CD4-positive, alpha-beta T cell treated with Interleukin-10 for 1 hour (primary cell): ENCODE measurements around the gene EHBP1.
"Not testable (repeated sequence)": the region's sequence is repeated elsewhere in the genome, so short reads cannot be mapped to it uniquely, and the experiment has no call there.

Experiments
- DNase-seq: peaks from one replicate; pipeline ENCODE4 v3.0.0-alpha.2; 2020

EHBP1 gene

DNA sequence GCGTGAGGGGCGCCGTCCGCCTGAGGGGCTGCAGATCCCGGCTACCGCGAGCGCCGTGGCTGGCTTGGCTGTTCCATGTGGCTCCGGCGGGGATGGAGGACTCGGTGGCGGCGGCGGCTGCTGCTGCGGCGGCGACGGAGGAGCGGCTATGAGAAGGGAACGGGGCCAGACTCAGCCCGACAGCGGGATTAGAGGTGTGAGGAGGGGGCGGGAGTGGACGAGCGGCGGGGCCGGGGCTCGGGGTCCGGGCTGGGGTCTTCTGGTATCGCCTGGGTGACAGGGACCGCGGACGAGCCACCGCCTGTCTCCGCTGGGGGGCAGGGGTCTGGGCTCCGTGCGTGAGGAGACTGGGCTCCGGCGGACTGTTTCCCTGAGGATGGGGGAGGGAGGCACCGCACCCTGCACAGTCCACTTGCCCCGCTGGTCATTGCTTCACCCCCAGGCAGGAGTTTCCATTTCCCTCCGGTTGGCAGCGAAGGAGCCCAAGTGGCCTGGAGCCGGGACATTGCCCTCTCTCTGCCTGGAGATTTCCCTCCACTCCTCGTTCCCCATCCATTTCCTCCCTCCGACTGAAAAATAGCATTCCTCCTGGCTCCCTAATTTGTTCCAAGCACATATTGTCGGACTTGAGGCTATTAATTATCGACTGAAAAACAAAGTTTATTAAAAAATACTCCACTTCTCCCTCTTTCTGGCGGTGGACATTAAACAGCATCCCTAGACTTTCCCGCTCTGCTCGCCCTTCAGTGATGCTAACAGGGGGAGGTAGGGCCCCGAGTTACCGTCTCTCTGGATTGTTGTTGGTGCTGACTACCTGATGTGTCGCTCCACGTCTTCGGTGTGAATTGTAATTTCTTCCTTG is 577 bp downstream of the EHBP1 start:
- DNase-seq, result no peak

DNA sequence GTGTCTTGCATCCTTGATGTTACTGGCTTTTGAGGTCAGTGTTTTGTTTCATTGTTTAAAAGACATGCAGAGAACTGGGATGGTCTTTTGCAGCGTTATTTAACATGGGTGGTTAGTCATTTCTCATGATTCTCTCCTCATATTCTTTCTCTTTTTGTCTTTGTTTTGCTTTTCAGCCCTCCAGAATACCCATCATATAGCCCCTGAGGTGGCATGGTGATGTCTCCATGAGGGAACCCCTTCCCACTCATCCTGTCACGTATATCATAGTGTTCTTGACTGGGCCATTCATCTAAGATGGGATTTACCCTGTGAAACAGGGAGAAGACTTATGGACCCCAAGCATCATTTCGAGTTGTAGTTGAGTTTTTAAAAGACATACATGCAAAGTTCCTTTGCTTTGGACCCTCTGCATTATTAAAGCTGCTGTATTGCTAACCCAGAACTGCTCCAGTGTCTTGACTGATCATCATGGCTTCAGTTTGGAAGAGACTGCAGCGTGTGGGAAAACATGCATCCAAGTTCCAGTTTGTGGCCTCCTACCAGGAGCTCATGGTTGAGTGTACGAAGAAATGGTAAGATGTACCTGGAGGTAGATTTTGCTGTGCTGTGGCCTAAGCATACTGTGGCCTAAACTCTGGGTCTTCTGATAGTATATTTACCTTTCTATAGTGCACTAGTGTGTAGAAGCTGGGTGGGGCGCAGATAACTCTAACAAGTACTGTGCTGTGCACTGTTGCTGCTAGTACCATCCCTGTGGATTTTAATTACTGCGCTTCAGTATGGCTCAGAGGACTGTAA is 1.4 kb downstream of the EHBP1 start:
- DNase-seq, result no peak

- DNase-seq, result no peak
Observed at GRCh38 chr2:62708751-62709150, 3.2 kb downstream of the EHBP1 start.

DNA sequence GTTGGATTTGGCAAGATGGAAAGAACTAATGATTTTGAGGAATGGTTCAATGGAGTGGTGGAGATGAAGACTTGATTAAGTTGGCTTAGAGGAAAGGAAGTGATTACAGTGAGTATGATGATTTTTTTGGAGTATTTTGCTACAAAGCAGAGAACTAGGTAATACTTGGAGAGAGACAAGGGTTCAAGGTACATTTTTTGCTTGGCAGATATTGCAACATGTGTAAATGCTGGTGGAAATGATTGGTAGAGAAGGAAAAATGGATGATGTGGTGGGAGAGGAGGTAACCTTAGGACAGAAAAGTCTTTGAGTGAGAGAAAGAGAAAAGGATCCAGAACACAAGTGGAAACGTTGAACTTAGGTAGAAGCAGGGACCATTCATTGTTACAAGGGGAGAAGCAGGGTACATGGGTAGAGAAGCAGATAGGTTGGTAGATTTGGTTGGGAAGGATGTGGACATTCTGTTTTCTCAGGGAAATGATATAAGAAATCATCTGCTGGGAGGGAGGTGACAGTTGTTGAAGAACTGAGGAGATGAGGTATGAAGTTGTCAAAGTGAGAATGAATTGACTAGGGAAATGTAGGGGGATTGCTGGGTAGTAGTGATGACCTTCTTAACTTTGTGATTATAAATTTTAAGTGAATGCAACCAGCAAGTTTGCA is 6.5 kb downstream of the EHBP1 start:
- DNase-seq, result no peak

- not testable (repeated sequence) for DNase-seq
Observed at GRCh38 chr2:62713196-62713595, 7.7 kb downstream of the EHBP1 start.

DNA sequence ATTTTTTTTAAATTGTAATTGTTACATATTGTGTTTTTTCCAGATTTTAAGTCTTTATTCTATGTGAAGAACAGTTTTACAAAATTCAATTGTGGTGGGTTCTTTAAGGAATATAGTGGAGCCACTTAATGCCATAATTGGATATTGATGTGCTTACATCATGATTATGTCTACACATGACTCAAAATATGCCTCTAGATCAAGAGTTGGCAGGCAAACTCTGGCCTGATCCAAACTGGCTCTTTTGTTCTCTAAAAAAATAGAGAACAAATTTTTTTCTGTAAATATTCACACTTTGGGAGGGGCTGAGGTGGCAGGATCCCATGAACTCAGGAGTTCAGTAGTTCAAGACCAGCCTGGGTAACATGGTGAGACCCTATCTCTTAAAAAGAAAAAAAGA is 8.3 kb downstream of the EHBP1 start:
- no peak for DNase-seq

- DNase-seq, result no peak
Observed at GRCh38 chr2:62716768-62717167, 11.3 kb downstream of the EHBP1 start.

DNA sequence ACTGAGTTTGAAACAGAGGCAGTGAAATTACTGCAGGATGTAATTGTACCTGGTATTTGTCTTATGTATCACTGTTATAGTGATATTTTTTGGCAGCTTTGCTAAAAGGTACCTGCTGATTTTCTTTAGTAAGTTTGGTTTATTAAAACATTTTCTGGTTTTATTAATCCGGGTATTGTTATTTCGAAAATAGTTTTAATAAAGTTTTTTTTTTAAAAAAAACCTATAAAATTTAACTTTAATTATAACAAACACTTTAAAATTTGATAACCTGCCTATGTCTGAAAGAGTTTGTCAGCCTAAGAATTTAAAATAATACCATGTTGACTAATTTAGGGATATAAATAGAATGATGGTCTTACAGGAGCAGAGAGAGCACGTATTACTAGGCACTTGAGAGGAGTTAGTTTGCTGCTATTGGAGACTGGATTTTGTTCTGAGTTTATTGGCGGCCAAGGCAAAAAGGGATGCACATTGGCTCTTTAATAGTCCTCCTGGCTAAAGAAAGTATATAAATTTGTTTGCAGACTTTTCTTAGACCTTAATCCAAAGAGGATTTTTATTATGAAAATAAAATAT is 12.1 kb downstream of the EHBP1 start:
- DNase-seq, result no peak

GRCh38 chr2:62718225-62718822 is 12.8 kb downstream of the EHBP1 start:
- DNase-seq, result no peak

DNA sequence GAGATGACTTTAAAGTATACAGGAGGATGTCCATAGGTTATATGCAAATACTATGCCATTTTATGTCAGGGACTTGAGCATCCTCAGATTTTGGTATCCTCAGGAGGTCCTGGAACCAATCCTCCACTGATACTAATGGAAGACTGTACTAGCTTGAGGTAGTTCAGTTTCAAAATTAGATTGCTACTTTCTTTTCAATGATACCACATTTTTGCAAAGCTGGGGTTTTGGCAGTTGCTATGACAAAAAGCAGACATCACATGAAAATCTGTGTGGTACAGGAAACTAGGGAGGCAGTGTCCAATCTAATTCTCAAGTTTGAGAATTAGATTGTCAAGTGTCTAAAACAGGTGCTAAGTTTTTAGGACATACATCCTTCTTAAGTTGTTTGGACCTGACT is 14.2 kb downstream of the EHBP1 start:
- DNase-seq, result no peak

GRCh38 chr2:62722679-62723078 is 17.2 kb downstream of the EHBP1 start:
- DNase-seq, result no peak

DNA sequence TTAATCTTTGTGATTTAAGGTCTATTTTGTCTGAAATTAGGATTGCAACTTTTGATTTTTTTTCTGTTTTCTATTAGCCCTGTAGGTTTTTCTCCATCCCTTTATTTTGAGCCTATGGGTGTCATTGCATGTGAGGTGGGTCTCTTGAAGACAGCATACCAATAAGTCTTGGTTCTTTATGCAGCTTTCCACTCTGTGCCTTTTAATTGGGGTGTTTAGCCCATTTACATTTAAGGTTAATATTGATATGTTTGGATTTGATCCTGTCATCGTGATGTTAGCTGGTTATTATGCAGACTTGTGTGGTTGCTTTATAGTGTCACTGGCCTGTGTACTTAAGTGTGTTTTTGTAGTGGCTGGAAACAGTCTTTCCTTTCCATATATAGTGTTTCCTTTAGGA is 17.7 kb downstream of the EHBP1 start:
- DNase-seq, result no peak

- no peak for DNase-seq
Observed at GRCh38 chr2:62724106-62724505, 18.6 kb downstream of the EHBP1 start.

DNA sequence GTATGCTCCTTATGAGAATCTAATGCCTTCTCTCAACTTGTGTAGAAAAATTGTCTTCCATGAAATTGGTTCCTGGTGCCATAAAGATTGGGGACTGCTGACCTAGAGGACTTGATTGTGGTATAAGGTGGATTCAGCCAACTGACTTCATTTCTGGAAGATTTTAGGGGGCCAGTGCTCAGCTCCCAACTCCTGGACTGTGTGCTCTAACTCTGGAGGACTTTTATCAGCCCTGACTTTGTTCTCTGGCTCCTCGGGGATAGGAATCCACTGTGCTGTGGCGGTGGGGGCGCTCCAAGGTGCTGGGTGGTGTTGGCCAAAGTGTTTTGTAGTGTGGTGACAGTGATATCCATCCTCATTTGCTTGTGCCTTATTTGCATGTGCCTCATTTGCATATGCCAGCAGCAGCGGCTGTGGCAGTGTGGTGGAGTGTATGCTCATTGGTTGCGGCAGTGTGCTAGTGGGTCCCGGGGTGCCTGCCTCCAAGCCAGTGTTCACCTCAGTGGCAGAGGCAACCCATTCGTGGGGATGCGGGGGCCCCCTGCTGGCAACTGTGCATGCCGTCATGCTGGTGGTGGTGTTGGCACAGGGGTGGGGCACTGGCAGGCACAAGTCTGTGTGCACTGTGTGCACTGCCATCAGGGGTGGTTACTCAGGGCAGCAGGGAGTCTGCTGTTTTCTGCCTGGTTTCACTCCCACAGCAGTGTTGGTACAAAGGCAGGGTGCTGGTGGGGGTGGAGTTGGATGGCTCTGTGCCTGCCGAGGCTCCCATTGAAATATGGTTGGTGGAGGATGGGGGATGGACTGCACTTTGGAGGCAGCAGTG is 19.6 kb downstream of the EHBP1 start:
- peak; percentile 36 for DNase-seq

DNA sequence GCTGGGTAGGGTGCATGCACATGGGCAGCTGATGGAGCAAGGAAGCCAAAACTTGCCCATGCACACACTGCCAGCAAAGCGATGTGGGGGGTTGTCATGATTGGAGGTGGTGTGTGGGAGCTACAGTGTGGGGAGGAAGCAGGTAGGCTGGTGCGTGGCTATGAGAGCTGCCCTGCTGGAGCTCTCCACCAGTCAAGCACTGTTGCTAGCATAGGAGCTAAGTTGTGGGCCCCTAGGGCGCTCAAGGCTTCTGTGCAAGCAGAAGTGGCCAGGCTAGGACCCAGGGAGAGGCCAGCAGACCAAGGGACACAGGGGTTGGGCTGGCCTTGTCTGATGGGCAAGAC is 20.2 kb downstream of the EHBP1 start:
- DNase-seq, result no peak

DNA sequence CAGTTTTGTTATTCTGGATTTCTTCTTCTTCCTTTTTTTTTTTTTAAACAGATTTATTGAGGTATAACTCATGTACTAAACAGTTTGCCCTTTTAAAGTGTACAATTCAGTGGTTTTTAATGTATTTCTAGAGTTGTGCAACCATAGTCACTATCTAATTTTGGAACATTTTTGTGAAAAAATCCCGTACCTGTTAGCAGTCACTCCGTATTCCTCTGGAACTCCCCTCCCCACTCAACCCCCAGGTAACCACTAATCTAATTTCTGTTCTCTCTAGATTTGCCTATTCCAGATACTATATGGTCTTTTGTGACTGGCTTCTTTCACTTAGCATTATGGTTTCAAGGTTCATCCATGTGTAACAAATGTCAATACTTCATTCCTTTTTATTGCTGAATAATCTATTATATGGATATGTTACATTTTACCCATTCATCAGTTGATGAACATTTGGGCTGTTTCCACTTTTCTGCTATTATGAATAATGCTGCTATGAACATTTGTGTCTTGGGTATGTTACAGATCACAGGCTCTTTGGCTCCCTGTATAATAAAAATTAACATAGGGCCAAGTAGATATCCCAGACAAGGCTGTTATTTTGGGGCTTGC is 21.9 kb downstream of the EHBP1 start:
- no peak for DNase-seq

- no peak for DNase-seq
Observed at GRCh38 chr2:62727876-62728566, 22.5 kb downstream of the EHBP1 start.

DNA sequence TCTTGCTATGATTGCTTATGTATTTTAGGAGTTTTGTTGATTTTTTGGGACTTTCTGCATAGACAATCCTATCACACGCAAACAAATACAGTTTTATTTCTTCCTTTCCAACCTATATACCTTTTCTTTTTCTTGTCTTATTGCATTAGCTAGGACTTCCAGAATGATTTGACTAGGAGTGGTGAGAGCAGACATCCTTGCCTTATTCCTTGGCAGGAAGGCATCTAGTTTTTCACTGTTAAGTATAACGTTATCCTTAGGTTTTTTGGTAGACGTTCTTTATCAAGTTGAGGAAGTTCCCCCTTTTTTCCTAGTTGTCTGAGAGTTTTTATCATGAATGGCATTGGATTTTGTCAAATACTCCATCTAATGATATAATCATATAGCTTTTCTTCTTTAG is 25.8 kb downstream of the EHBP1 start:
- no peak for DNase-seq

DNA sequence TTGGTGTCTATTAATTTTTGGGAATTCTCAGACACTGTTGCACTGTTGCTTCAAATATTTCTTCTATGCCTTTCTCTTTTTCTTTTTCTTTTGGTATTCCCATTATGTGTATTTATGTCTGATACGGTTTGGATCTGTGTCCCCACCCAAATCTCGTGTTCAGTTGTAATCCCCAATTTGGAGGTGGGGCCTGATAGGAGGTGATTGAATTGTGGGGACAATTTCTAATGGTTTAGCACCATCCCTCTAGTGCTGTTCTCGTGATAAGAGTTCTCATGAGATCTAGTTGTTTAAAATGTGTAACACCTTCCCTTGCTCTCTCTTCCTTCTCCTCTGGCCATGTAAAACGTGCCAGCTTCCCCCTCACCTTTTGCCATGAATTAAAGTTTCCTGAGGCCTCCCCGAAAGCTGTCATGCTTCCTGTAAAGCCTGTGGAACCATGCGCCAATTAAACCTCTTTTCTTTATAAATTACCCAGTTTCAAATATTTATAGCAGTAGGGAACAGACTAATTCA is 26.8 kb downstream of the EHBP1 start:
- no peak for DNase-seq

DNA sequence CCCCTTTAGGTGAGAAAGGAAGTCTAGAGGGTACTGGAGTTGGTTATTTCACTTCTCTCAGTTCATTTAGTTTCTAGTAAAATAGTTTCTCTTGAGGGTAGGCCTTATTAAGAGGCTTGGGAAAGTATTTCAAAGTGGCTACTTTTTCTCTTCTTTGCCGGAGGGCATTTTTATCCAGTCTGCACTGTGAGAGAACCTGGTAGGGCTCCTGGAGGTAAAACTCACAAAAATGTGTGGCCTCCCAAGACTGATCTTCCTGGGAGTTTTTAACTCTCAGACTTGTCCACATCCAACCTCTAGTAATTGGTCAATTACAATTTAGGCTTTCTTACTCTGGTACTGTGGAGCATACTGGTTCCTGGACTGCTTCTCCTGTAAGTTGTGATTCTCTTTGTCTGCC is 28.0 kb downstream of the EHBP1 start:
- no peak for DNase-seq
